NB4 (cell line): ENCODE measurements around the gene IPO8.
"Not testable (repeated sequence)": the region's sequence is repeated elsewhere in the genome, so short reads cannot be mapped to it uniquely, and the experiment has no call there.

Experiments
- DNase-seq: peaks from one replicate; pipeline ENCODE4 v3.0.0; 2010; ENCODE audit warnings: low read depth
- H3K4me3 ChIP-seq: one replicate; pipeline ENCODE4 v1.5.1; 2011; ENCODE audit warnings: mild to moderate bottlenecking, low read depth, low read length, moderate library complexity
- MYC ChIP-seq: IDR thresholded peaks from 2 replicates; pipeline ENCODE4 v1.6.1; 2011; ENCODE audit warnings: low read depth, low read length
- POLR2A ChIP-seq: IDR thresholded peaks from 2 replicates; pipeline ENCODE4 v1.6.1; 2011; ENCODE audit warnings: mild to moderate bottlenecking; ENCODE audit not compliant: insufficient read length; ENCODE audit errors: extremely low read depth
- TF ChIP-seq, protein P1 (sequence below): IDR thresholded peaks from one replicate; pipeline ENCODE4 v1.5.1; 2012; ENCODE audit warnings: low read depth, low read length
- TF ChIP-seq, protein P2 (sequence below): IDR thresholded peaks from 2 replicates; pipeline ENCODE4 v1.6.1; 2011; ENCODE audit warnings: low read depth, low read length

IPO8 gene

DNA sequence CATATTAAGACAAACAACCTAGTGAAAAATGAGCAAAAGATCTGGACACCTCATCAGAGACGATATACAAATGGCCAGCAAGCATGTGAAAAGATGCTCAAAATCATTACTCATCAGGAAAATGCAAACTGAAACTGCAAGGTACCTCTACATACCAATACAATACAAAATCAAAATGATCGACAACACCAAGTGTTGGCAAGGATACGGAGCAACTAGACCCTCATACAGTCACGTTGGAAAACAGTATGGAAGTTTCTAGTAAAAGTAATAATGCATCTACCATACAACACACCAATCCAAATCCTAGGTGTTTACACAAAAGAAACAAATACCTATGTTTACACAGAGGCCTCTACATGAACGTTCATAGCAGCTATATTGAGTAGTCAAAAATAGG lies 99.9 kb downstream of the IPO8 start:
- H3K4me3 ChIP-seq = no peak overlapping the region
- no peak for DNase-seq
- TF ChIP-seq, protein P1, sequence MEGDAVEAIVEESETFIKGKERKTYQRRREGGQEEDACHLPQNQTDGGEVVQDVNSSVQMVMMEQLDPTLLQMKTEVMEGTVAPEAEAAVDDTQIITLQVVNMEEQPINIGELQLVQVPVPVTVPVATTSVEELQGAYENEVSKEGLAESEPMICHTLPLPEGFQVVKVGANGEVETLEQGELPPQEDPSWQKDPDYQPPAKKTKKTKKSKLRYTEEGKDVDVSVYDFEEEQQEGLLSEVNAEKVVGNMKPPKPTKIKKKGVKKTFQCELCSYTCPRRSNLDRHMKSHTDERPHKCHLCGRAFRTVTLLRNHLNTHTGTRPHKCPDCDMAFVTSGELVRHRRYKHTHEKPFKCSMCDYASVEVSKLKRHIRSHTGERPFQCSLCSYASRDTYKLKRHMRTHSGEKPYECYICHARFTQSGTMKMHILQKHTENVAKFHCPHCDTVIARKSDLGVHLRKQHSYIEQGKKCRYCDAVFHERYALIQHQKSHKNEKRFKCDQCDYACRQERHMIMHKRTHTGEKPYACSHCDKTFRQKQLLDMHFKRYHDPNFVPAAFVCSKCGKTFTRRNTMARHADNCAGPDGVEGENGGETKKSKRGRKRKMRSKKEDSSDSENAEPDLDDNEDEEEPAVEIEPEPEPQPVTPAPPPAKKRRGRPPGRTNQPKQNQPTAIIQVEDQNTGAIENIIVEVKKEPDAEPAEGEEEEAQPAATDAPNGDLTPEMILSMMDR = no peak
- TF ChIP-seq POLR2A (no peak), MYC (no peak)
- TF ChIP-seq, protein P2, sequence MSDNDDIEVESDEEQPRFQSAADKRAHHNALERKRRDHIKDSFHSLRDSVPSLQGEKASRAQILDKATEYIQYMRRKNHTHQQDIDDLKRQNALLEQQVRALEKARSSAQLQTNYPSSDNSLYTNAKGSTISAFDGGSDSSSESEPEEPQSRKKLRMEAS = no peak

DNA sequence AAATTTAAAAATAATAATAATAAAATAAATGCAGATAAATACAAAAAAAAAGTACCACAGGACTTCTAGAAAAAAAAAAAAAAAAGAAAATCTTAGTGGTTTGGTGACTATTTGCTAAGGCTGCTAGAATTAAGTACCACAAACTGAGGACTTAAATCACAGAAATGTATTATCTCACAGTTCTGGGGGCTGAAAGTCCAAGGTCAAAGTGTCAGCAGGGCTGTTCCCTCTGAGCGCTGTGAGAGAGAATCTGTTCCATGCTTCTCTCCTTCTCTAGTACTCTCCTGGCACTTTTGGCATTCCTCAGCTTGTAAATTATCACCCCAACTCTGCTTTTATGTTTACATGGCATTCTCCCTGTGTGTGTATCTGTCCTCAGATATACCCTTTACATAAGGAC lies 101.2 kb downstream of the IPO8 start:
- no peak overlapping the region for H3K4me3 ChIP-seq
- DNase-seq = no peak
- TF ChIP-seq, protein P1 = no peak
- TF ChIP-seq POLR2A = no peak
- no peak for TF ChIP-seq MYC
- TF ChIP-seq, protein P2 = no peak

DNA sequence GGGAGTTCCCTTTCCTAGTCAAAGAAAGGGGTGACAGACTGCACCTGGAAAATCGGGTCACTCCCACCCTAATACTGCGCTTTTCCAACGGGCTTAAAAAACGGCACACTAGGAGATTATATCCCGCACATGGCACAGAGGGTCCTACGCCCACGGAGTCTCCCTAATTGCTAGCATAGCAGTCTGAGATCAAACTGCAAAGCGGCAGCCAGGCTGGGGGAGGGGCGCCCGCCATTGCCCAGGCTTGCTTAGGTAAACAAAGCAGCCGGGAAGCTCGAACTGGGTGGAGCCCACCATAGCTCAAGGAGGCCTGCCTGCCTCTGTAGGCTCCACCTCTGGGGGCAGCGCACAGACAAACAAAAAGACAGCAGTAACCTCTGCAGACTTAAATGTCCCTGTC lies 107.1 kb downstream of the IPO8 start:
- H3K4me3 ChIP-seq, DNase-seq: not testable (repeated sequence)

DNA sequence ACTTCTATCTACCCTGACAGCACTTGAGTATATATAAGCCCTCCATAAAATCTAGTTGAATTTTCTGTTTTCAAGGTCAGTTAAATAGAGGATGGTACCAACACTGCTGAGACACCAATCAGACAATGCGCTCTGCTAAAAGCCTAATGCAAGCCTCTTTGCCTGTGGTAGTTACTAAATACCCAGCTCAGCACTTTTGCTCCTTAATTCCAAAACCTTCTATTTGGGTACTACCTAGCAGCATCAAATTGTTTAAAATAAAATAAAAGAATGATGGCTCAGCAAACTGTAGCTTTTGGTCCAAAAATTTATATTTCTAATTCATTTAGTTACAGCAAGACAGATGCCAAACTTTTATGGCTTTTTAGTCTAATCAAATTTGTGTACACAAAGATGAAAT lies 107.9 kb downstream of the IPO8 start:
- H3K4me3 ChIP-seq = no peak overlapping the region
- TF ChIP-seq, protein P1 = no peak
- TF ChIP-seq, protein P2 = no peak
- TF ChIP-seq POLR2A (no peak), MYC (no peak)
- DNase-seq = no peak

DNA sequence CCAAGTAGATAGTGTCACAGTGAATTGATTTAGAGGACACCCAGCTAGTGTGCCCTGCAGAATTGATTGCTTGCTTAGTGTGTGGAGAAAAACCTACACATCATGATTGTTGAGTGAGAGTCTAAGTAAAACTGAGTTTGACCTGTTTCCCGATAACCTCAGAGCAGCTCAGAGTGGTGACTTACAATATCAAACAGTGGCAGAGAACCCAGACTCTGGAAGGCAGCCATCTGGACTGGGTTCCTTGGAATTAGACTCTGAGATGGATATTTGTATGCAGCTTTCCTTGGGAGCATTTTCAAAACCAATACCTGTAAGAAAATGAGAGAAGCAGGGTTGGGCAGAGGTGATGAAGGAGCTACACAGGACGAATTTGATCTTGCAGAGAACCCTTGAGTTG lies 109.8 kb downstream of the IPO8 start:
- no peak for DNase-seq
- no peak overlapping the region for H3K4me3 ChIP-seq
- TF ChIP-seq MYC = no peak
- TF ChIP-seq POLR2A = no peak
- TF ChIP-seq, protein P1 = no peak
- TF ChIP-seq, protein P2 = no peak

DNA sequence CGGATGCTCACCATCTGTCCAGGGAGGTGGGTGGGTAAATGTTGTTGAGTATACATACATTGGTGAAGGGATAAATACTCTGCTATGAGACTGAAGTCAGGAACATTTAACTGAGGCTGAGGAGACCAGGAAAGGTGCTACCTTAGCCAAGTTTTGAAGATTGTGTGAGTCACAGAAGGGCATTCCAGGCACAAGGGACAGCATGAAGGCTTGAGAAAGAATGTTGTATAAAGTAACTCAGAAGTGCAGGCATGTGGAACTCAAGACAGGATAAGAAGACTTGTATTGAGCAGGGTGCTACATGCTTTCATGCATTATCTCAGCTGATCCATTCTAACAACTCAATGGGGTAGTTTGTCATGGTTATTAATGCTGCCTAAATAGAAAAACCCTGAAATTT lies 112.7 kb downstream of the IPO8 start:
- no peak for TF ChIP-seq POLR2A
- no peak for TF ChIP-seq MYC
- TF ChIP-seq, protein P1 = no peak
- TF ChIP-seq, protein P2 = no peak
- no peak overlapping the region for H3K4me3 ChIP-seq
- no peak for DNase-seq
